IPS-18c (cell line): ENCODE data around the gene CDH13.

Experiments
- H3K4me3 ChIP-seq: 2 replicates; pipeline ENCODE4 v1.7.0; 2013; ENCODE audit warnings: low read depth, mild to moderate bottlenecking, low read length, moderate library complexity; ENCODE audit not compliant: insufficient read depth
- H3K9me3 ChIP-seq: one replicate; pipeline ENCODE4 v1.6.1; 2013; ENCODE audit warnings: mild to moderate bottlenecking, low read length, moderate library complexity; ENCODE audit not compliant: control insufficient read depth, insufficient read depth

Gene CDH13

GRCh38 chr16:83680980-83681379, 1054.2 kb downstream of the CDH13 start:
- no peaks in the 10 kb centered on the region for H3K9me3 ChIP-seq

GRCh38 chr16:83681381-83681956, 1054.7 kb downstream of the CDH13 start:
- Histone ChIP-seq H3K9me3 (no peaks in the 10 kb centered on the region), H3K4me3 (no peak overlapping the region)

More at GRCh38 chr16:83680980-83681379, 1054.2 kb downstream of the CDH13 start:
- no peak overlapping the region for H3K4me3 ChIP-seq

GRCh38 chr16:83682116-83682867, 1055.5 kb downstream of the CDH13 start:
- H3K4me3 ChIP-seq = no peak overlapping the region
- H3K9me3 ChIP-seq = no peaks in the 10 kb centered on the region

GRCh38 chr16:83682868-83683235, 1056.1 kb downstream of the CDH13 start:
- Histone ChIP-seq H3K4me3 (no peak overlapping the region), H3K9me3 (no peaks in the 10 kb centered on the region)

GRCh38 chr16:83685615-83686165, 1058.9 kb downstream of the CDH13 start:
- no peak overlapping the region for H3K4me3 ChIP-seq
- no peaks in the 10 kb centered on the region for H3K9me3 ChIP-seq

- Histone ChIP-seq H3K4me3 (no peak overlapping the region), H3K9me3 (no peaks in the 10 kb centered on the region)
Observed at GRCh38 chr16:83686726-83687125, 1060.0 kb downstream of the CDH13 start.

GRCh38 chr16:83689385-83689831, 1062.6 kb downstream of the CDH13 start:
- H3K9me3 ChIP-seq = no peaks in the 10 kb centered on the region
- H3K4me3 ChIP-seq = no peak overlapping the region

- Histone ChIP-seq H3K9me3 (no peaks in the 10 kb centered on the region), H3K4me3 (no peak overlapping the region)
Observed at GRCh38 chr16:83692224-83692623, 1065.5 kb downstream of the CDH13 start.

GRCh38 chr16:83698964-83699363, 1072.2 kb downstream of the CDH13 start:
- H3K4me3 ChIP-seq = no peak overlapping the region
- H3K9me3 ChIP-seq = no peaks in the 10 kb centered on the region

GRCh38 chr16:83699817-83700216, 1073.0 kb downstream of the CDH13 start:
- H3K4me3 ChIP-seq = no peak overlapping the region
- no peaks in the 10 kb centered on the region for H3K9me3 ChIP-seq

GRCh38 chr16:83700918-83701317, 1074.1 kb downstream of the CDH13 start:
- H3K4me3 ChIP-seq = no peak overlapping the region
- no peaks in the 10 kb centered on the region for H3K9me3 ChIP-seq

GRCh38 chr16:83701494-83701893, 1074.7 kb downstream of the CDH13 start:
- Histone ChIP-seq H3K4me3 (no peak overlapping the region), H3K9me3 (no peaks in the 10 kb centered on the region)

- Histone ChIP-seq H3K9me3 (no peaks in the 10 kb centered on the region), H3K4me3 (no peak overlapping the region)
Observed at GRCh38 chr16:83704656-83705055, 1077.9 kb downstream of the CDH13 start.

GRCh38 chr16:83705856-83706255, 1079.1 kb downstream of the CDH13 start:
- no peak overlapping the region for H3K4me3 ChIP-seq
- no peaks in the 10 kb centered on the region for H3K9me3 ChIP-seq

- Histone ChIP-seq H3K4me3 (no peak overlapping the region), H3K9me3 (no peaks in the 10 kb centered on the region)
Observed at GRCh38 chr16:83706394-83706793, 1079.6 kb downstream of the CDH13 start.

- Histone ChIP-seq H3K9me3 (no peaks in the 10 kb centered on the region), H3K4me3 (no peak overlapping the region)
Observed at GRCh38 chr16:83711069-83711468, 1084.3 kb downstream of the CDH13 start.

- H3K9me3 ChIP-seq = no peaks in the 10 kb centered on the region
Observed at GRCh38 chr16:83713597-83713996, 1086.8 kb downstream of the CDH13 start.

GRCh38 chr16:83714286-83714685, 1087.5 kb downstream of the CDH13 start:
- Histone ChIP-seq H3K9me3 (no peaks in the 10 kb centered on the region), H3K4me3 (no peak overlapping the region)

More at GRCh38 chr16:83713597-83713996, 1086.8 kb downstream of the CDH13 start:
- H3K4me3 ChIP-seq = no peak overlapping the region
